HG03139 (cell line): ENCODE results near the gene ATP1A1.
A peak's percentile ranks its signal among the peaks of the same experiment; 100 is the strongest.

ENCODE experiments used
- ATAC-seq: cut with Tn5 transposase; IDR thresholded peaks from one replicate; pipeline ENCODE4 v1.9.1; 2021; ENCODE audit not compliant: unreplicated experiment

The ATP1A1 gene

GRCh38 chr1:116412480-116412798 lies 39.4 kb downstream of the ATP1A1 start:
- no peak for ATAC-seq

GRCh38 chr1:116412898-116413297 lies 39.9 kb downstream of the ATP1A1 start:
- ATAC-seq: no peak

- no peak for ATAC-seq
These were observed 40.4 kb downstream of the ATP1A1 start for GRCh38 chr1:116413414-116413813.

GRCh38 chr1:116414364-116414763 lies 41.3 kb downstream of the ATP1A1 start:
- no peak for ATAC-seq

- no peak for ATAC-seq
These were observed 42.2 kb downstream of the ATP1A1 start for GRCh38 chr1:116415200-116415698.

GRCh38 chr1:116415699-116416533 lies 42.9 kb downstream of the ATP1A1 start:
- no peak for ATAC-seq

- no peak for ATAC-seq
These were observed 43.9 kb downstream of the ATP1A1 start for GRCh38 chr1:116416854-116417513.

- ATAC-seq: no peak
These were observed 44.6 kb downstream of the ATP1A1 start for GRCh38 chr1:116417678-116418077.

GRCh38 chr1:116418091-116418830 lies 45.2 kb downstream of the ATP1A1 start:
- peak; percentile 84 for ATAC-seq

- ATAC-seq: no peak
These were observed 47.6 kb downstream of the ATP1A1 start for GRCh38 chr1:116420417-116421200.

- ATAC-seq: no peak
These were observed 51.4 kb downstream of the ATP1A1 start for GRCh38 chr1:116424438-116424837.

GRCh38 chr1:116424863-116425262 lies 51.8 kb downstream of the ATP1A1 start:
- no peak for ATAC-seq

- ATAC-seq: no peak
These were observed 52.9 kb downstream of the ATP1A1 start for GRCh38 chr1:116425987-116426386.

GRCh38 chr1:116426401-116426800 lies 53.4 kb downstream of the ATP1A1 start:
- no peak for ATAC-seq

- ATAC-seq: no peak
These were observed 55.5 kb downstream of the ATP1A1 start for GRCh38 chr1:116428576-116428975.

- ATAC-seq: no peak
These were observed 56.9 kb downstream of the ATP1A1 start for GRCh38 chr1:116429821-116430374.

- no peak for ATAC-seq
These were observed 58.9 kb downstream of the ATP1A1 start for GRCh38 chr1:116431870-116432500.

GRCh38 chr1:116432655-116433265 lies 59.7 kb downstream of the ATP1A1 start:
- ATAC-seq: no peak
